HG03354 (cell line): ENCODE data around the gene SLC25A15.
"Not testable (repeated sequence)": the region's sequence is repeated elsewhere in the genome, so short reads cannot be mapped to it uniquely, and the experiment has no call there.

Experiments used
- ATAC-seq: cut with Tn5 transposase; IDR thresholded peaks from one replicate; pipeline ENCODE4 v1.9.1; 2021; ENCODE audit warnings: mild to moderate bottlenecking; ENCODE audit not compliant: unreplicated experiment, poor library complexity, severe bottlenecking

SLC25A15 gene

GRCh38 chr13:40780822-40781401, 8.5 kb upstream of the SLC25A15 start:
- ATAC-seq, result no peak

- ATAC-seq, result no peak
Measured at GRCh38 chr13:40781717-40782116, 7.7 kb upstream of the SLC25A15 start.

GRCh38 chr13:40782971-40783370, 6.4 kb upstream of the SLC25A15 start:
- ATAC-seq, result not testable (repeated sequence)

GRCh38 chr13:40784540-40784939, 4.9 kb upstream of the SLC25A15 start:
- no peak for ATAC-seq

- no peak for ATAC-seq
Measured at GRCh38 chr13:40786568-40786996, 2.8 kb upstream of the SLC25A15 start.

GRCh38 chr13:40787062-40787461, 2.3 kb upstream of the SLC25A15 start:
- no peak for ATAC-seq

- not testable (repeated sequence) for ATAC-seq
Measured at GRCh38 chr13:40788540-40789274, 704 bp upstream of the SLC25A15 start.

- no peak for ATAC-seq
Measured at GRCh38 chr13:40790154-40790616, 774 bp downstream of the SLC25A15 start.

GRCh38 chr13:40792284-40793051, 3.1 kb downstream of the SLC25A15 start:
- no peak for ATAC-seq

- no peak for ATAC-seq
Measured at GRCh38 chr13:40793339-40793738, 3.9 kb downstream of the SLC25A15 start.

GRCh38 chr13:40794414-40795368, 5.3 kb downstream of the SLC25A15 start:
- no peak for ATAC-seq

- no peak for ATAC-seq
Measured at GRCh38 chr13:40796649-40797048, 7.2 kb downstream of the SLC25A15 start.

- ATAC-seq, result no peak
Measured at GRCh38 chr13:40798380-40798779, 9.0 kb downstream of the SLC25A15 start.

GRCh38 chr13:40799508-40799907, 10.1 kb downstream of the SLC25A15 start:
- ATAC-seq, result no peak

GRCh38 chr13:40800559-40800958, 11.1 kb downstream of the SLC25A15 start:
- no peak for ATAC-seq

- ATAC-seq, result no peak
Measured at GRCh38 chr13:40801255-40802217, 12.1 kb downstream of the SLC25A15 start.

GRCh38 chr13:40803316-40803715, 13.9 kb downstream of the SLC25A15 start:
- no peak for ATAC-seq

GRCh38 chr13:40806241-40806640, 16.8 kb downstream of the SLC25A15 start:
- ATAC-seq, result no peak
